ENCODE measurements around the gene SMIM35. TPM values are rescaled to one million over a fixed set of nuclear protein-coding genes. Genes with fewer than 3 reads are reported as not detected.
"Not testable (repeated sequence)": the region's sequence is repeated elsewhere in the genome, so short reads cannot be mapped to it uniquely, and the experiment has no call there.

Gene SMIM35
- total RNA-seq, 2 experiments from 2014 or later, result not detected

DNA sequence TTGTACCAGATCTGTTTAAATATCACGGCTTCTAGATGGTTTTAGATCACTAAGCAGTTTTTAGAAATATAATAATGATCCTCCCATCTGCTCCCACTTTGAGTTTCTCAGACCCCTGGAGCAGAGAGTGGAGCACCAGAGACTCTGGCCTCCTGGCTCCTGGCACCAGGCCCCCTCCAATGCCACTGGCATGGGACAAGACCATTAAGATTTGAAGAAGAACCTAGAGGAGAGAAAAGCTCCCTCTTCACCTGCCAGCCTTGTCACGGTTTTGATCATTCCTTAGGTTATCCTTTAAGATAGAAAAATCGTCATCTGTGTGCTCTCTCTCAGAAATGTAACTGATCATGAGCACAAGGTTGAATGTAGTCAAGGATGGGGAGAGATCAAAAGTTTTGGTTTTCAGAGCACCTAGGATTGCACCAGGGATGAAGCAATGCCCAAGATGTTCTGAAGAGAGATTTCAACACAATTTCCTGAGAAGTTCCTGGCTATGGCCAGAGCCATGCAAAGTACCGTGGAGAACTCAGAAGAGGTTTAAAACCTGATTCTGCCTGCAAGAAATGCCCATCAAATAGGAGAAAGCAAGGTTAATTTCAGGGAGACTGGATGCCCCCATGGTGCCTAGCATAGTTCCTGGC is 78.4 kb downstream of the SMIM35 start:
- Mint-ChIP-seq H3K36me3 (ENCODE audit: low read depth) (no peaks in the 10 kb centered on the region), H3K27ac (no peak overlapping the region), H3K4me1 (ENCODE audit: low read depth) (peaks cover 48% of the 10 kb centered on the region), H3K9me3 (no peaks in the 10 kb centered on the region), H3K27me3 (ENCODE audit: low read depth) (no peaks in the 10 kb centered on the region), H3K4me3 (no peak overlapping the region)
- CTCF ChIA-PET, result interaction anchor here (0.6 to 1.0 kb wide), 3 partner anchors 44 to 48 kb away, joined by 3 read pairs; no protein-coding TSS in a partner anchor
- no peak for DNase-seq
- intact Hi-C loops (cut with micrococcal nuclease), result no loop called here

GRCh38 chr11:118007563-118008270 is 79.0 kb downstream of the SMIM35 start:
- DNase-seq; H3K4me3 Mint-ChIP-seq; H3K27me3 Mint-ChIP-seq (ENCODE audit: low read depth); H3K9me3 Mint-ChIP-seq; H3K27ac Mint-ChIP-seq; H3K36me3 Mint-ChIP-seq (ENCODE audit: low read depth); intact Hi-C loops (cut with micrococcal nuclease): not testable (repeated sequence)
- CTCF ChIA-PET, result interaction anchor here (0.6 to 1.0 kb wide), 3 partner anchors 45 to 62 kb away, joined by 3 to 4 read pairs (median 3); no protein-coding TSS in a partner anchor
- peaks cover 55% of the 10 kb centered on the region for H3K4me1 Mint-ChIP-seq (ENCODE audit: low read depth)

DNA sequence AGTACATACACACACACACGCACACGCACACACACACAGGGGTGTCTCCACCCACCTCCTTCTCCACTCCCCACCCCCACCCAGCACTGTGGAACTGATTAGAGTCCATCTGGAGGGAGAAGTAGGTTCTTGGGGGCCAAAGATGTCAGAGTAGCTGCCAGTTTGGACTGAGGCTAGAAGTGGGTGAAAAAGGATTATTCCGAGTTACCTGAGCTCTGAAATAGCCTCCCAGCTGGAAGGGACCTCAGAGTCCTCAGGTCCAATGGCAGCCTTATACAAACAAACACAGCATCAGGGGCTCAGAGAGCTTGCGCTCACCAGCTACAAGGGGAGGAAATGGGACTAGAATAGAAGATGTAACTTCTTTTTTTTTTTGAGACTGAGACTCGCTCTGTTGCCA is 79.7 kb downstream of the SMIM35 start:
- intact Hi-C loops (cut with micrococcal nuclease), result no loop called here
- Mint-ChIP-seq H3K36me3 (ENCODE audit: low read depth) (no peaks in the 10 kb centered on the region), H3K4me3 (no peak overlapping the region), H3K9me3 (no peaks in the 10 kb centered on the region), H3K27ac (no peak overlapping the region), H3K27me3 (ENCODE audit: low read depth) (no peaks in the 10 kb centered on the region), H3K4me1 (ENCODE audit: low read depth) (peaks cover 56% of the 10 kb centered on the region)
- no peak for DNase-seq
- CTCF ChIA-PET, result interaction anchor here (0.6 to 1.0 kb wide), 2 partner anchors 59 to 61 kb away, joined by 4 to 5 read pairs; no protein-coding TSS in a partner anchor

DNA sequence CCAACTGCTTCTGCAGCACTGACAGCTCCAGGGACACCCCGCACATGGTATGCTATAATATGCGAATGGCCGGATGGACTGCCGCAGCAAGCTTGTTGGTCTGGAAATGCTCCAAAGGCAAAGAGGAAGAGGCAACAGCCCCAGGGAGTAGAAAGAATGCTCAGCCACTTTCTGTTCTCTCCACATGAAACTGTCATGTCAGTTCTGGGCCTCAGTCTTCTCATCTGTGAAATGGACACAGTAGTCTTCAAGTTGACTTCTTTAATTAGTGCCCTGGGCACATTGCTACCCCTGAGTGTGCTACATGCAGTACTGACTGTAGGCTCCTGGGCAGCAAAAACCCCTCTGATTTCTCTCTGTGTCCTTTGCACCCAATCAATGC is 80.6 kb downstream of the SMIM35 start:
- Mint-ChIP-seq H3K36me3 (ENCODE audit: low read depth) (no peaks in the 10 kb centered on the region), H3K27ac (no peak overlapping the region), H3K4me1 (ENCODE audit: low read depth) (peaks cover 65% of the 10 kb centered on the region), H3K27me3 (ENCODE audit: low read depth) (no peaks in the 10 kb centered on the region), H3K9me3 (no peaks in the 10 kb centered on the region), H3K4me3 (no peak overlapping the region)
- CTCF ChIA-PET, result no interaction called here
- DNase-seq, result no peak
- intact Hi-C loops (cut with micrococcal nuclease), result no loop called here

GRCh38 chr11:118005224-118006152 is 81.3 kb downstream of the SMIM35 start:
- no peak for DNase-seq
- no peaks in the 10 kb centered on the region for H3K27me3 Mint-ChIP-seq (ENCODE audit: low read depth)
- no peaks in the 10 kb centered on the region for H3K9me3 Mint-ChIP-seq
- H3K4me1 Mint-ChIP-seq (ENCODE audit: low read depth), result peaks cover 65% of the 10 kb centered on the region
- H3K4me3 Mint-ChIP-seq, result no peak overlapping the region
- intact Hi-C loops (cut with micrococcal nuclease), result no loop called here
- H3K36me3 Mint-ChIP-seq (ENCODE audit: low read depth), result no peaks in the 10 kb centered on the region
- no peak overlapping the region for H3K27ac Mint-ChIP-seq
- CTCF ChIA-PET, result interaction anchor here (0.6 to 1.6 kb wide), 2 partner anchors 37 to 59 kb away, joined by 7 read pairs; no protein-coding TSS in a partner anchor

DNA sequence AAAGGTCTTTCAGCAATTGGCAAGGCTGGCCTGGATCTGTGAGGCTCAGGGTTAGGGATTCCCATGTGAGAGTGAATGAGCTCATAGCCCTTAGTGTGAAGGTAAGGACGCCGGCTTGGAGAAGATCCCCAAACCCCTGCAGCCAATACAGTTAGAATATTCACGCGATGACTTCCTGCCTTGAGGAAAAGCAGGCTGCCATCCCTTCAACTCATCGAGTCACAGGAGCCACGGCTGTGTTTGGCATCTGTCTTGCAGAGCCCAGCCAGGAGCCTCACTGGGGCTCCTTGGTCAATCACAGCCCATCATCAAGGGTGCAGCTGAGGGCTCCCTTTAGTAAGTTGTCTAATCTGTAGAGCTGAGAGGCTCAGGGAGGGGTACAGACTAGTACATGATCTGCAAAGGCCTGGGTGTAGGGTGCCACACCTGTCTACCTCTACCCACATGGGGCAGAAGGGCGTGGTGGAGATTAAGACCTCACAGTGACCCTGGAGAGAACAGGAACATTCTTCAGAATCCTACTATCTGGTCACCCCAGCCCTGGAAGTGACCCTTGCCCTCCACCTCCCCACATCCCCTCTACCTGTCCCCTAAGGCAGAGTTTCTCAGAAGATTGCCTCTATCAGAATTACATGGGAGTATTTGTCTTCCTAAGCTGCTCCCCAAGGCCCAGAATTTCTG is 82.1 kb downstream of the SMIM35 start:
- Mint-ChIP-seq H3K9me3 (no peaks in the 10 kb centered on the region), H3K36me3 (ENCODE audit: low read depth) (peaks cover 4% of the 10 kb centered on the region), H3K4me1 (ENCODE audit: low read depth) (peaks cover 70% of the 10 kb centered on the region), H3K4me3 (no peak overlapping the region), H3K27ac (no peak overlapping the region), H3K27me3 (ENCODE audit: low read depth) (no peaks in the 10 kb centered on the region)
- CTCF ChIA-PET, result interaction anchor here (0.6 to 1.6 kb wide), 2 partner anchors 37 to 58 kb away, joined by 7 read pairs; no protein-coding TSS in a partner anchor
- DNase-seq, result no peak
- intact Hi-C loops (cut with micrococcal nuclease), result loop anchor here (5.0 kb wide), 1 partner anchor 213 kb away; no protein-coding TSS in a partner anchor

GRCh38 chr11:118003456-118003855 is 83.3 kb downstream of the SMIM35 start:
- Mint-ChIP-seq H3K27ac (peak overlapping the region; percentile 4), H3K27me3 (ENCODE audit: low read depth) (no peaks in the 10 kb centered on the region), H3K4me3 (no peak overlapping the region), H3K4me1 (ENCODE audit: low read depth) (peaks cover 68% of the 10 kb centered on the region), H3K9me3 (no peaks in the 10 kb centered on the region), H3K36me3 (ENCODE audit: low read depth) (peaks cover 4% of the 10 kb centered on the region)
- no peak for DNase-seq
- CTCF ChIA-PET, result interaction anchor here (0.8 to 5.9 kb wide), 4 partner anchors 12 to 56 kb away, joined by 3 to 26 read pairs (median 14); no protein-coding TSS in a partner anchor
- intact Hi-C loops (cut with micrococcal nuclease), result loop anchor here (5.0 kb wide), 1 partner anchor 214 kb away; no protein-coding TSS in a partner anchor

DNA sequence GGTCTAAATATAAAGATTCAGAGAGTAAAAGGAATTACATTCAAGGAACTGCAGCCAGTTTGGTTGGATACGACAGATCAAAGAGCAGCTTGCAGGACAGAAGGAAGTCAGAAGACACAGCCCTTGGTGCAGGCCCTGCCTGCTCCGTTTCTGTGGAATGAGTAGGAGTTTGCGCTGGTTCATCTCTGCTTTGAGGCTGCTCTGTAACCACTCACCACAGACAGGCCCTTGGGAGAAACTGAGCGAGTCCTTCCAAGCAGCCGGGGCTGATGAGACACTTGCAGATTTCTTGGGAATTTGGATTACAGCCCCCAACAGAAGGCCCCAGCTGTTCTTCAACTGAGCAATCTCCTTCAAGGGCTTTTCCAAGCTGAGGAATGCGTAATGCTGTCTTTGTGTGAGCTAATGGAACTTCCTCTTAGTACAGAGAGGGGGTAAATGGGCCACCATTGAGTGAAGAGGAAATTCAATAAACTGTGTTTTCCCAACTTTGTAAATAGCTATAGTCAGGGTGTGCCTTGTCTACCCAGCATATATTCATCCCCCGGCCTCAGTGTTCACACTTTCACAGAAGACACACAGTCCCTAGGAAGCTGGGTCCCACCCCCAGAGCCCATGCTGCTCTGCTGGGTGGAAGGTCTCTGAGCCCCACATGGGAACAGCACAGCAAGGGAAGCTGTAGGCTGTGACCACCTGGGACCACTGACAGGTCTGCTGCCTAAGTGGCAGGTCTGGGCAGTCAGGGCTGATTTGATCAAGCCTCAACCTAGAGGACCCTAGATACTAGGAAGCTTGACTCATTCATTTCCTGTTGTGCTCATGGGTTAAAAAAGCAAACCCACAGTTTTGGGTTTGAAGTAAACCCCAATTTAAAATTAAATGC is 84.0 kb downstream of the SMIM35 start:
- peak; percentile 73 for DNase-seq
- CTCF ChIA-PET, result interaction anchor here (0.8 to 5.9 kb wide), 7 partner anchors 13 to 186 kb away, joined by 3 to 26 read pairs (median 4); no protein-coding TSS in a partner anchor
- Mint-ChIP-seq H3K4me1 (ENCODE audit: low read depth) (peaks cover 68% of the 10 kb centered on the region), H3K36me3 (ENCODE audit: low read depth) (peaks cover 5% of the 10 kb centered on the region), H3K9me3 (no peaks in the 10 kb centered on the region), H3K27me3 (ENCODE audit: low read depth) (no peaks in the 10 kb centered on the region), H3K4me3 (no peak overlapping the region), H3K27ac (peak overlapping the region; percentile 80)
- intact Hi-C loops (cut with micrococcal nuclease), result loop anchor here (1.0 to 5.0 kb wide), 6 partner anchors 13 to 215 kb away; no protein-coding TSS in a partner anchor

DNA sequence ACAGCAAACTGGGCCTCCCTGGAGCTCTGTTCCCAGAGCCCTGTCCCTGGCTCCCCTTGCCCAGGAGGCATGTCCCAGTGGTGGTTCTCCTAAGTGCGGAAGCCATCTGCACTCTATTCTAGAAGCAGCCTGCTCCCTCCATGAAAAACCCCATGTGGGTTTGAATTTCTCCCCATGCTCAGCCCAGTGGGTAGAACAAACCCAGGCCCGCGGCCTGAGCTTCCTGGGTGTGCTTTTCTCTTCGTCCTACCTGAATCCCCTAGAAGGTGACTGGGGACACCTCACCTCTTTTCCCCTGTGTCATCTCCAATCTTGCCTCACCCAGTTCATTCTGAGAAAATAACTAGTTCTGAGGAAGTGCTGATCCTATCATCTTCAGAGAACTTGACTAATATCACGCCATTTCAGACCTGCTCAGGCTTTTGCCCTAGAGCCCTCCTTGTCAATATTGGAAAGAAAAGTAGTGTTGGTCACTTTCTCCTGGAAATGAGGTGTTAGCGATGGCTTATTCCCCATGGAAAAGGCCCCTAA is 84.7 kb downstream of the SMIM35 start:
- Mint-ChIP-seq H3K4me3 (no peak overlapping the region), H3K27me3 (ENCODE audit: low read depth) (no peaks in the 10 kb centered on the region), H3K36me3 (ENCODE audit: low read depth) (peaks cover 12% of the 10 kb centered on the region), H3K4me1 (ENCODE audit: low read depth) (peaks cover 68% of the 10 kb centered on the region), H3K9me3 (peaks cover 4% of the 10 kb centered on the region), H3K27ac (peak overlapping the region; percentile 80)
- peak; percentile 62 for DNase-seq
- CTCF ChIA-PET, result interaction anchor here (0.8 to 5.9 kb wide), 8 partner anchors 14 to 185 kb away, joined by 3 to 26 read pairs (median 5); no protein-coding TSS in a partner anchor
- intact Hi-C loops (cut with micrococcal nuclease), result loop anchor here (1.0 to 5.0 kb wide), 6 partner anchors 13 to 215 kb away; no protein-coding TSS in a partner anchor

DNA sequence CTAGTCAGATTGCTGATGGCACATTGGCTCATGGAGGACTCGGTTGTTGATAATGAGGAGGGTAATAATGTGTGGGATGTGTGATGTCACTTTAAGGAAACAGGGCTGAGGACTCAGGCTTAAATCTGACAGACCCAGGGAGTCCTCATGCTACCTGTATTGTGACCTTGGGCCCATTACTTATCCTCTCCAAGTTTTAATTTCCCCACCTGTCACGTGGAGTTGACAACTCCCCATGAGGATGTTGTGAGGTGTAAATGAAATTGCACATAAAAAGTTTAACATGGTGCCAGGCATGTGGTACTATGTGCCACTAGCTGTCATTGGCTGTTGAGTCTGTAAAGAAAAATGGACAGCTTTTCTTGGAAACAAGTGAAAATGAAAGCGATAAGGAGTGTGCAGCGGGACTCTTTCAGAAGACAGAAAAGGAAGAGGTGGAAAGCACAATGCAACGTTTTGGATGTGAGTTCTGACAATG is 85.2 kb downstream of the SMIM35 start:
- DNase-seq, result peak; percentile 41
- peaks cover 66% of the 10 kb centered on the region for H3K4me1 Mint-ChIP-seq (ENCODE audit: low read depth)
- peaks cover 15% of the 10 kb centered on the region for H3K36me3 Mint-ChIP-seq (ENCODE audit: low read depth)
- CTCF ChIA-PET, result interaction anchor here (1.2 to 5.9 kb wide), 5 partner anchors 13 to 54 kb away, joined by 3 to 26 read pairs (median 6); no protein-coding TSS in a partner anchor
- no peak overlapping the region for H3K4me3 Mint-ChIP-seq
- peak overlapping the region; percentile 80 for H3K27ac Mint-ChIP-seq
- no peaks in the 10 kb centered on the region for H3K27me3 Mint-ChIP-seq (ENCODE audit: low read depth)
- intact Hi-C loops (cut with micrococcal nuclease), result loop anchor here (5.0 kb wide), 1 partner anchor 216 kb away; no protein-coding TSS in a partner anchor
- peaks cover 4% of the 10 kb centered on the region for H3K9me3 Mint-ChIP-seq
